HCT116 (cell line): Measurements from ENCODE around the gene GNG7. TPM values are rescaled to one million over a fixed set of nuclear protein-coding genes. Genes with fewer than 3 reads are reported as not detected.

Experiments
- ATAC-seq: fragments of 200-7000 bp; cut with Tn5 transposase; 2 replicates; pipeline ENCODE4 v1.9.1; 2020; ENCODE audit warnings: mild to moderate bottlenecking, moderate library complexity
- BruUV-seq: library from RNA; stranded (reverse); fragments of 400-500 nt; replicated peaks from 2 replicates; lab custom pipeline; 2021; lab: Mats Ljungman, UMichigan
- CTCF ChIA-PET: fragments of 300-600 bp; sonication (Branson Sonifier 250); formaldehyde crosslinking; loops from one replicate; lab custom pipeline; 2021; ENCODE audit warnings: antibody characterized with exemption; lab: Charles Lee
- POLR2A ChIA-PET: fragments of 300-600, 350-600 bp; sonication (Branson Sonifier 250); formaldehyde crosslinking; loops from one replicate; lab custom pipeline; 2021; ENCODE audit warnings: antibody characterized with exemption; lab: Charles Lee
- RAD21 ChIA-PET, 2 experiments: fragments of 300-600 bp; sonication (Branson Sonifier 250); formaldehyde crosslinking; loops; one replicate each; lab custom pipeline; 2023; ENCODE audit warnings: low total read pairs in 2 of 2; ENCODE audit not compliant: uncharacterized antibody in 2 of 2, unreplicated experiment in 2 of 2, low non-redundant PET in 1 of 2; lab: Charles Lee
- DNase-seq: peaks from one replicate; pipeline ENCODE4 v3.0.0-alpha.2; 2010; ENCODE audit warnings: low read depth, low spot score
- H2AFZ ChIP-seq: fragments of 200-600 bp; shearing (Covaris generic), sonication (generic); 2 replicates; pipeline ENCODE4 v1.6.1; 2017; ENCODE audit warnings: low read depth, mixed run types, mixed read lengths, antibody characterized with exemption, low read length; ENCODE audit not compliant: poor library complexity, severe bottlenecking
- H3K27ac ChIP-seq: 2 replicates; pipeline ENCODE4 v1.5.1; 2012; ENCODE audit warnings: low read depth, low read length
- H3K27me3 ChIP-seq: fragments of 200-600 bp; sonication (generic); 2 replicates; pipeline ENCODE4 v1.6.1; 2016; ENCODE audit warnings: mixed run types, low read length, mixed read lengths; ENCODE audit not compliant: insufficient read depth
- H3K36me3 ChIP-seq, 2 experiments: fragments of 200-500 bp in 1 of 2; fragments of 200-600 bp in 1 of 2; sonication (Bioruptor generic) in 1 of 2; sonication (generic) in 1 of 2; 2 replicates each; pipeline versions ENCODE4 v1.5.1 to v1.6.1; 2014 to 2016; ENCODE audit warnings: low read length in 2 of 2, inconsistent platforms in 1 of 2, mixed read lengths in 1 of 2, mixed run types in 1 of 2; ENCODE audit not compliant: insufficient read depth in 2 of 2, control insufficient read depth in 1 of 2
- H3K4me1 ChIP-seq, 2 experiments: fragments of 200-600 bp in 1 of 2; sonication (generic) in 1 of 2; 2 replicates each; pipeline versions ENCODE4 v1.5.1 to v1.6.1; 2012 to 2017; ENCODE audit warnings: low read length in 2 of 2, inconsistent platforms in 1 of 2, mild to moderate bottlenecking in 1 of 2, mixed read lengths in 1 of 2, mixed run types in 1 of 2, moderate library complexity in 1 of 2; ENCODE audit not compliant: insufficient read depth in 2 of 2, control insufficient read depth in 1 of 2
- H3K4me2 ChIP-seq: fragments of 200-600 bp; sonication (generic); 2 replicates; pipeline ENCODE4 v1.6.1; 2017; ENCODE audit warnings: mixed run types, low read length, mixed read lengths
- H3K4me3 ChIP-seq, 2 experiments: fragments of 200-600 bp in 1 of 2; sonication (generic) in 1 of 2; replicated peaks in 1 of 2; 2 replicates each; pipeline ENCODE4 v1.5.1; 2011 to 2016; ENCODE audit warnings: low read length in 2 of 2, control low read depth in 1 of 2, low read depth in 1 of 2, mild to moderate bottlenecking in 1 of 2, mixed read lengths in 1 of 2, mixed run types in 1 of 2
- H3K79me2 ChIP-seq: fragments of 200-600 bp; sonication (generic); 2 replicates; pipeline ENCODE4 v1.6.1; 2017; ENCODE audit warnings: mild to moderate bottlenecking, mixed run types, low read length, moderate library complexity, mixed read lengths; ENCODE audit not compliant: insufficient read depth
- H3K9ac ChIP-seq: fragments of 200-600 bp; sonication (generic); 2 replicates; pipeline ENCODE4 v1.6.1; 2016; ENCODE audit warnings: low read length, mixed read lengths
- H3K9me2 ChIP-seq: fragments of 200-600 bp; sonication (generic), shearing (Covaris generic); 2 replicates; pipeline ENCODE4 v1.6.1; 2017; ENCODE audit warnings: mixed run types, mild to moderate bottlenecking, moderate library complexity; ENCODE audit not compliant: insufficient read depth
- H3K9me3 ChIP-seq, 2 experiments: fragments of 200-500 bp in 1 of 2; fragments of 200-600 bp in 1 of 2; sonication (Bioruptor generic) in 1 of 2; sonication (generic) in 1 of 2; 2 replicates each; pipeline ENCODE4 v1.6.1; 2014 to 2017; ENCODE audit warnings: low read length in 2 of 2, mixed read lengths in 2 of 2, inconsistent platforms in 1 of 2, low read depth in 1 of 2, mild to moderate bottlenecking in 1 of 2, mixed run types in 1 of 2, moderate library complexity in 1 of 2; ENCODE audit not compliant: control insufficient read depth in 1 of 2, insufficient read depth in 1 of 2
- H4K20me1 ChIP-seq: fragments of 200-600 bp; sonication (generic), shearing (Covaris generic); 2 replicates; pipeline ENCODE4 v1.6.1; 2017; ENCODE audit warnings: mixed run types, mild to moderate bottlenecking, moderate library complexity; ENCODE audit not compliant: insufficient read depth
- CTCF ChIP-seq, 3 experiments: fragments of 200-600 bp in 1 of 3; sonication (generic) in 1 of 3; IDR thresholded peaks in 2 of 3; conservative IDR thresholded peaks in 1 of 3; 2 replicates each; pipeline ENCODE4 v1.5.1; 2012 to 2017; ENCODE audit warnings: low read depth in 2 of 3, low read length in 2 of 3, antibody characterized with exemption in 1 of 3, borderline replicate concordance in 1 of 3, control low read depth in 1 of 3, mild to moderate bottlenecking in 1 of 3, mixed read lengths in 1 of 3, mixed run types in 1 of 3, moderate library complexity in 1 of 3; ENCODE audit not compliant: insufficient read depth in 1 of 3
- EGR1 ChIP-seq: IDR thresholded peaks from 2 replicates; pipeline ENCODE4 v1.6.1; 2012; ENCODE audit warnings: low read depth
- EZH2 ChIP-seq: fragments of 200-600 bp; sonication (generic); IDR thresholded peaks from 2 replicates; pipeline ENCODE4 v1.6.1; 2017; ENCODE audit warnings: antibody characterized with exemption, mixed run types
- EZH2phosphoT487 ChIP-seq: fragments of 200-600 bp; IDR thresholded peaks from 2 replicates; pipeline ENCODE4 v1.6.1; 2018; ENCODE audit warnings: antibody characterized with exemption, borderline replicate concordance
- FOSL1 ChIP-seq: IDR thresholded peaks from 2 replicates; pipeline ENCODE4 v1.6.1; 2012; ENCODE audit warnings: low read depth
- JUND ChIP-seq: IDR thresholded peaks from 2 replicates; pipeline ENCODE4 v1.6.1; 2012
- MAX ChIP-seq: IDR thresholded peaks from 2 replicates; pipeline ENCODE4 v1.6.1; 2012
- POLR2AphosphoS5 ChIP-seq: IDR thresholded peaks from 2 replicates; pipeline ENCODE4 v1.6.1; 2011; ENCODE audit warnings: mild to moderate bottlenecking, low read depth, low read length, moderate library complexity
- RAD21 ChIP-seq: IDR thresholded peaks from 2 replicates; pipeline ENCODE4 v1.6.1; 2012; ENCODE audit warnings: low read depth, mild to moderate bottlenecking
- SIN3A ChIP-seq: IDR thresholded peaks from 2 replicates; pipeline ENCODE4 v1.6.1; 2012; ENCODE audit warnings: low read depth
- SP1 ChIP-seq: IDR thresholded peaks from 2 replicates; pipeline ENCODE4 v1.6.1; 2012; ENCODE audit warnings: low read depth
- TCF7L2 ChIP-seq: IDR thresholded peaks from 2 replicates; pipeline ENCODE4 v1.7.0; 2011; ENCODE audit warnings: borderline replicate concordance, inconsistent platforms; ENCODE audit not compliant: insufficient read depth, insufficient read length; ENCODE audit errors: extremely low read depth
- YY1 ChIP-seq: IDR thresholded peaks from 2 replicates; pipeline ENCODE4 v1.6.1; 2011; ENCODE audit warnings: low read length, low read depth, moderate library complexity, mild to moderate bottlenecking; ENCODE audit not compliant: insufficient replicate concordance; ENCODE audit errors: extremely low read depth
- ZFX ChIP-seq: fragments of 450-650 bp; IDR thresholded peaks from 2 replicates; pipeline ENCODE4 v1.6.1; 2017
- intact Hi-C: fragments of 100-400 bp; cut with micrococcal nuclease; formaldehyde crosslinking; loops from 2 replicates; pipeline ENCODE4 v1.10.0; 2022
- total RNA-seq: library from RNA; stranded (reverse); gene quantifications from one replicate; pipeline ENCODE4 v1.2.1, GENCODE V29; 2021; ENCODE audit not compliant: unreplicated experiment

Gene GNG7
- total RNA-seq, 1 experiment from 2014 or later, result 11.3 TPM

- Histone ChIP-seq H3K27me3 (no peaks in the 10 kb centered on the region), H3K36me3 (no peaks in the 10 kb centered on the region), H4K20me1 (no peaks in the 10 kb centered on the region), H3K79me2 (no peaks in the 10 kb centered on the region), H3K4me3 (peak overlapping the region; percentile 19 to 37), H3K4me2 (peak overlapping the region; percentile 79), H3K4me1 (peaks cover 46 to 76% of the 10 kb centered on the region in 2 experiments), H3K9ac (peak overlapping the region; percentile 58), H3K27ac (peak overlapping the region; percentile 63), H3K9me2 (no peaks in the 10 kb centered on the region), H3K9me3 (no peaks in the 10 kb centered on the region), H2AFZ (peak overlapping the region; percentile 66)
- intact Hi-C loops, result no loop called here
- ATAC-seq (peak; percentile 95), DNase-seq (peak; percentile 88)
- CTCF ChIA-PET, result interaction anchor here (0.7 to 1.6 kb wide), 4 partner anchors 8 to 145 kb away, joined by 3 to 8 read pairs (median 5); no protein-coding TSS in a partner anchor
- no TSS peak for BruUV-seq
- POLR2A ChIA-PET, result interaction anchor here (0.7 to 4.2 kb wide), 13 partner anchors 8 to 108 kb away, joined by 3 to 46 read pairs (median 5); partner anchors contain the start of gene GADD45B
- RAD21 ChIA-PET, result interaction anchor here (1.0 kb wide), 2 partner anchors 27 to 108 kb away, joined by 3 to 5 read pairs; partner anchors contain the start of gene GADD45B (in 1 of the 2)
- peak; percentile 9 for TF ChIP-seq TCF7L2
- peak; percentile 63 for TF ChIP-seq SIN3A
- no peak for TF ChIP-seq CTCF (IDR thresholded peaks at IDR 0.05 in 2 of 3, conservative IDR thresholded peaks at IDR 0.05 in 1 of 3; ENCODE audit: borderline replicate concordance in 1 of 3, insufficient read depth in 1 of 3, low read depth in 2 of 3, low read length in 2 of 3)
- peak; percentile 79 for TF ChIP-seq SP1
- TF ChIP-seq ZFX, result no peak
- peak; percentile 70 for TF ChIP-seq EGR1
- TF ChIP-seq POLR2AphosphoS5, result peak; percentile 68; the same call in 1 of the 2 replicates
- peak; percentile 76 for TF ChIP-seq MAX
- TF ChIP-seq RAD21, result 0 out of 2 replicates have a peak, but pooled peaks have one; percentile 11
- TF ChIP-seq EZH2, result no peak
- TF ChIP-seq JUND, result peak; percentile 79
- peak; percentile 26 for TF ChIP-seq YY1
- peak; percentile 78 for TF ChIP-seq FOSL1
- no peak for TF ChIP-seq EZH2phosphoT487
Measured at GRCh38 chr19:2503521-2504109, 198.9 kb downstream of the GNG7 start.
